Trophoblast cell (in vitro differentiated cells and primary cell): ENCODE results near the gene GNAL.

Experiments
- DNase-seq, 2 donors: peaks; one replicate each; pipeline ENCODE4 v3.0.0-alpha.2; 2016
- H2AFZ ChIP-seq: 2 replicates; pipeline ENCODE4 v1.6.1; 2013; ENCODE audit warnings: low read length, moderate library complexity, mild to moderate bottlenecking; ENCODE audit not compliant: insufficient read depth, poor library complexity
- H2AK5ac ChIP-seq: 2 replicates; pipeline ENCODE4 v1.6.1; 2013; ENCODE audit warnings: mild to moderate bottlenecking, low read length
- H2BK120ac ChIP-seq: 2 replicates; pipeline ENCODE4 v1.6.1; 2013; ENCODE audit warnings: low read length, mild to moderate bottlenecking, moderate library complexity; ENCODE audit not compliant: insufficient read depth, poor library complexity
- H2BK12ac ChIP-seq: 2 replicates; pipeline ENCODE4 v1.6.1; 2013; ENCODE audit warnings: mild to moderate bottlenecking, low read length, moderate library complexity
- H2BK5ac ChIP-seq: 2 replicates; pipeline ENCODE4 v1.6.1; 2013; ENCODE audit warnings: low read length, low read depth, moderate library complexity, mild to moderate bottlenecking; ENCODE audit not compliant: poor library complexity
- H3K14ac ChIP-seq: 2 replicates; pipeline ENCODE4 v1.6.1; 2013; ENCODE audit warnings: mild to moderate bottlenecking, low read length
- H3K18ac ChIP-seq: 2 replicates; pipeline ENCODE4 v1.6.1; 2013; ENCODE audit warnings: mild to moderate bottlenecking, low read length
- H3K23ac ChIP-seq: 2 replicates; pipeline ENCODE4 v1.6.1; 2013; ENCODE audit warnings: low read length
- H3K27ac ChIP-seq: 2 replicates; pipeline ENCODE4 v1.5.1; 2013; ENCODE audit warnings: low read depth, mild to moderate bottlenecking, inconsistent platforms, low read length, moderate library complexity
- H3K27me3 ChIP-seq: 2 replicates; pipeline ENCODE4 v1.6.1; 2013; ENCODE audit warnings: inconsistent platforms, mild to moderate bottlenecking, low read length, moderate library complexity; ENCODE audit not compliant: insufficient read depth
- H3K36me3 ChIP-seq, 2 experiments: 1 replicate in 1 of 2; 2 replicates in 1 of 2; pipeline ENCODE4 v1.6.1; 2013; ENCODE audit warnings: low read length in 2 of 2, mild to moderate bottlenecking in 2 of 2, moderate library complexity in 1 of 2; ENCODE audit not compliant: insufficient read depth in 2 of 2, control insufficient read depth in 1 of 2
- H3K4ac ChIP-seq: 2 replicates; pipeline ENCODE4 v1.6.1; 2013; ENCODE audit warnings: low read depth, mild to moderate bottlenecking, low read length, moderate library complexity
- H3K4me1 ChIP-seq, 2 experiments: 1 replicate in 1 of 2; 2 replicates in 1 of 2; pipeline ENCODE4 v1.6.1; 2013; ENCODE audit warnings: low read length in 2 of 2, mild to moderate bottlenecking in 2 of 2, moderate library complexity in 1 of 2; ENCODE audit not compliant: insufficient read depth in 2 of 2, control insufficient read depth in 1 of 2
- H3K4me2 ChIP-seq: 2 replicates; pipeline ENCODE4 v1.6.1; 2013; ENCODE audit warnings: inconsistent platforms, mild to moderate bottlenecking, low read length, moderate library complexity
- H3K4me3 ChIP-seq: 2 replicates; pipeline ENCODE4 v1.5.1; 2013; ENCODE audit warnings: mild to moderate bottlenecking, low read depth, low read length, inconsistent platforms
- H3K79me1 ChIP-seq: one replicate; pipeline ENCODE4 v1.6.1; 2013; ENCODE audit warnings: low read length
- H3K79me2 ChIP-seq: 2 replicates; pipeline ENCODE4 v1.6.1; 2013; ENCODE audit warnings: low read length, mild to moderate bottlenecking; ENCODE audit not compliant: control insufficient read depth, insufficient read depth, poor library complexity
- H3K9ac ChIP-seq: 2 replicates; pipeline ENCODE4 v1.6.1; 2013; ENCODE audit warnings: mild to moderate bottlenecking, low read length
- H3K9me3 ChIP-seq: 2 replicates; pipeline ENCODE4 v1.6.1; 2013; ENCODE audit warnings: low read depth, mild to moderate bottlenecking, control low read depth, inconsistent platforms, low read length; ENCODE audit not compliant: insufficient read depth
- H4K12ac ChIP-seq: 2 replicates; pipeline ENCODE4 v1.6.1; 2013; ENCODE audit warnings: low read depth, mild to moderate bottlenecking, low read length, moderate library complexity
- H4K8ac ChIP-seq: 2 replicates; pipeline ENCODE4 v1.6.1; 2013; ENCODE audit warnings: low read depth, mild to moderate bottlenecking, low read length, moderate library complexity
- H4K91ac ChIP-seq: one replicate; pipeline ENCODE4 v1.6.1; 2013; ENCODE audit warnings: low read depth, mild to moderate bottlenecking, low read length, moderate library complexity
- WGBS: extraction: QIAGEN DNeasy Blood & Tissue Kit; methylation state at CpG from one replicate; pipeline ENCODE4 v1.1.7; 2013; ENCODE audit warnings: missing lambda C conversion rate; ENCODE audit not compliant: insufficient read length, insufficient coverage; ENCODE audit errors: extremely low coverage; 5-methylcytosine and 5-hydroxymethylcytosine counted together

GNAL gene

GRCh38 chr18:11767935-11768334, 78.9 kb downstream of the GNAL start:
- Histone ChIP-seq H4K12ac (no peak overlapping the region), H3K27ac (no peak overlapping the region), H3K9me3 (no peaks in the 10 kb centered on the region), H2BK12ac (no peak overlapping the region), H3K79me1 (no peaks in the 10 kb centered on the region), H3K18ac (no peak overlapping the region), H2BK120ac (no peak overlapping the region), H3K9ac (no peak overlapping the region), H3K4me2 (no peak overlapping the region), H4K91ac (no peak overlapping the region), H3K4me3 (no peak overlapping the region), H3K4ac (no peak overlapping the region), H3K4me1 (no peaks in the 10 kb centered on the region), H4K8ac (no peak overlapping the region), H3K36me3 (no peaks in the 10 kb centered on the region), H3K27me3 (no peaks in the 10 kb centered on the region), H2AFZ (no peak overlapping the region), H2AK5ac (no peak overlapping the region), H3K14ac (no peak overlapping the region), H3K79me2 (no peaks in the 10 kb centered on the region), H3K23ac (no peak overlapping the region), H2BK5ac (no peak overlapping the region)
- no peak for DNase-seq
- WGBS = no CpG with 5 or more reads among the region's 4 CpGs

GRCh38 chr18:11775436-11776174, 86.5 kb downstream of the GNAL start:
- no CpG with 5 or more reads among the region's 16 CpGs for WGBS
- H4K8ac ChIP-seq = no peak overlapping the region
- no peaks in the 10 kb centered on the region for H3K79me2 ChIP-seq
- H3K23ac ChIP-seq = no peak overlapping the region
- no peak overlapping the region for H2AFZ ChIP-seq
- H3K9me3 ChIP-seq = peaks cover 2% of the 10 kb centered on the region
- H3K4me3 ChIP-seq = no peak overlapping the region
- H3K4me2 ChIP-seq = no peak overlapping the region
- no peaks in the 10 kb centered on the region for H3K79me1 ChIP-seq
- no peak overlapping the region for H2BK12ac ChIP-seq
- no peak overlapping the region for H3K27ac ChIP-seq
- H3K36me3 ChIP-seq = no peaks in the 10 kb centered on the region
- DNase-seq = peak in 1 of 2 donors; percentile 25
- H3K27me3 ChIP-seq = no peaks in the 10 kb centered on the region
- no peak overlapping the region for H2AK5ac ChIP-seq
- no peak overlapping the region for H3K18ac ChIP-seq
- H3K4ac ChIP-seq = no peak overlapping the region
- H2BK5ac ChIP-seq = no peak overlapping the region
- H4K91ac ChIP-seq = no peak overlapping the region
- H3K14ac ChIP-seq = no peak overlapping the region
- no peak overlapping the region for H3K9ac ChIP-seq
- no peak overlapping the region for H4K12ac ChIP-seq
- H3K4me1 ChIP-seq = no peaks in the 10 kb centered on the region
- H2BK120ac ChIP-seq = no peak overlapping the region

- Histone ChIP-seq H3K4ac (no peak overlapping the region), H3K23ac (no peak overlapping the region), H2BK12ac (no peak overlapping the region), H3K4me1 (no peaks in the 10 kb centered on the region), H2AFZ (no peak overlapping the region), H3K36me3 (no peaks in the 10 kb centered on the region), H3K27ac (no peak overlapping the region), H2BK120ac (no peak overlapping the region), H4K12ac (no peak overlapping the region), H3K18ac (no peak overlapping the region), H3K14ac (no peak overlapping the region), H3K79me2 (no peaks in the 10 kb centered on the region), H3K4me2 (no peak overlapping the region), H3K9ac (no peak overlapping the region), H4K8ac (no peak overlapping the region), H3K79me1 (no peaks in the 10 kb centered on the region), H3K9me3 (peaks cover 2% of the 10 kb centered on the region), H2BK5ac (no peak overlapping the region), H4K91ac (no peak overlapping the region), H3K4me3 (no peak overlapping the region), H2AK5ac (no peak overlapping the region), H3K27me3 (no peaks in the 10 kb centered on the region)
- DNase-seq = no peak
- WGBS = no CpG with 5 or more reads among the region's 5 CpGs
These were observed 91.0 kb downstream of the GNAL start for GRCh38 chr18:11780042-11780441.

- H3K4me2 ChIP-seq = no peak overlapping the region
- no peak overlapping the region for H3K27ac ChIP-seq
- no peak overlapping the region for H3K4ac ChIP-seq
- H2AFZ ChIP-seq = no peak overlapping the region
- H4K12ac ChIP-seq = no peak overlapping the region
- no peaks in the 10 kb centered on the region for H3K79me2 ChIP-seq
- H2BK12ac ChIP-seq = no peak overlapping the region
- H3K4me1 ChIP-seq = no peaks in the 10 kb centered on the region
- H2BK5ac ChIP-seq = no peak overlapping the region
- H3K14ac ChIP-seq = no peak overlapping the region
- H3K36me3 ChIP-seq = no peaks in the 10 kb centered on the region
- H2AK5ac ChIP-seq = no peak overlapping the region
- WGBS = no CpG with 5 or more reads among the region's 7 CpGs
- peaks cover 2% of the 10 kb centered on the region for H3K9me3 ChIP-seq
- DNase-seq = no peak
- H3K9ac ChIP-seq = no peak overlapping the region
- no peak overlapping the region for H4K91ac ChIP-seq
- H3K79me1 ChIP-seq = no peaks in the 10 kb centered on the region
- H3K23ac ChIP-seq = no peak overlapping the region
- H3K27me3 ChIP-seq = no peaks in the 10 kb centered on the region
- no peak overlapping the region for H4K8ac ChIP-seq
- H2BK120ac ChIP-seq = no peak overlapping the region
- no peak overlapping the region for H3K4me3 ChIP-seq
- no peak overlapping the region for H3K18ac ChIP-seq
These were observed 94.8 kb downstream of the GNAL start for GRCh38 chr18:11783716-11784331.
